Smooth muscle cell (in vitro differentiated cells): ENCODE data around the gene ADAMTS2. TPM values are rescaled to one million over a fixed set of nuclear protein-coding genes. Genes with fewer than 3 reads are reported as not detected.

Experiments used
- DNase-seq: peaks from one replicate; lab custom pipeline; 2025; ENCODE audit not compliant: unreplicated experiment; lab: John Stamatoyannopoulos, UW
- H2AFZ ChIP-seq: fragments of 200-600 bp; sonication (generic); 2 replicates; pipeline ENCODE4 v1.6.0; 2016; ENCODE audit warnings: antibody characterized with exemption, low read depth, mild to moderate bottlenecking
- H3F3A ChIP-seq: fragments of 200-600 bp; sonication (generic); 2 replicates; pipeline ENCODE4 v1.6.0; 2017; ENCODE audit warnings: antibody characterized with exemption, low read depth
- H3K27ac ChIP-seq: fragments of 200-600 bp; sonication (generic); 2 replicates; pipeline ENCODE4 v1.5.1; 2016; ENCODE audit warnings: low read depth, mild to moderate bottlenecking
- H3K27me3 ChIP-seq: fragments of 200-600 bp; sonication (generic); 2 replicates; pipeline ENCODE4 v1.6.1; 2016; ENCODE audit warnings: low read depth, mild to moderate bottlenecking
- H3K36me3 ChIP-seq: fragments of 200-600 bp; sonication (generic); 2 replicates; pipeline ENCODE4 v1.5.1; 2016; ENCODE audit warnings: low read depth
- H3K4me1 ChIP-seq: fragments of 200-600 bp; sonication (generic); 2 replicates; pipeline ENCODE4 v1.5.1; 2016; ENCODE audit warnings: low read depth
- H3K4me2 ChIP-seq: fragments of 200-600 bp; sonication (generic); 2 replicates; pipeline ENCODE4 v1.6.0; 2016; ENCODE audit warnings: mild to moderate bottlenecking
- H3K4me3 ChIP-seq: fragments of 200-600 bp; sonication (generic); 2 replicates; pipeline ENCODE4 v1.5.1; 2016; ENCODE audit warnings: mild to moderate bottlenecking
- H3K79me2 ChIP-seq: fragments of 200-600 bp; sonication (generic); 2 replicates; pipeline ENCODE4 v1.6.0; 2016; ENCODE audit warnings: low read depth, mild to moderate bottlenecking
- H3K9ac ChIP-seq: fragments of 200-600 bp; sonication (generic); 2 replicates; pipeline ENCODE4 v1.6.0; 2016; ENCODE audit warnings: low read depth
- H3K9me3 ChIP-seq: fragments of 200-600 bp; sonication (generic); replicated peaks from 2 replicates; pipeline ENCODE4 v1.5.1; 2016; ENCODE audit warnings: low read depth
- H4K20me1 ChIP-seq: fragments of 200-600 bp; sonication (generic); 2 replicates; pipeline ENCODE4 v1.6.0; 2016; ENCODE audit warnings: low read depth
- WGBS: methylation state at CpG from one replicate; pipeline ENCODE4 v1.1.7; 2016; ENCODE audit warnings: low lambda C conversion rate; 5-methylcytosine and 5-hydroxymethylcytosine counted together
- polyA plus RNA-seq: library from polyadenylated mRNA; unstranded; fragments of >200 nt; fragmentation: Nextera tagmentation; extraction: Ambion mirVana; gene quantifications from 2 replicates; pipeline ENCODE4 v1.2.1, GENCODE V29; 2016
- total RNA-seq: library from RNA; depleted of rRNA; stranded (reverse); fragments of >200 nt; gene quantifications from 2 replicates; pipeline ENCODE4 v1.2.3, GENCODE V29; 2014
- TF ChIP-seq, protein P1 (sequence below): fragments of 200-600 bp; sonication (generic); IDR thresholded peaks from 2 replicates; pipeline ENCODE4 v1.5.1; 2017; ENCODE audit warnings: borderline replicate concordance, mild to moderate bottlenecking, antibody characterized with exemption; ENCODE audit not compliant: insufficient read depth, poor library complexity, severe bottlenecking

The ADAMTS2 gene
- total and polyA plus RNA-seq, 2 experiments from 2014 or later, result 22.8 to 37.5 TPM

DNA sequence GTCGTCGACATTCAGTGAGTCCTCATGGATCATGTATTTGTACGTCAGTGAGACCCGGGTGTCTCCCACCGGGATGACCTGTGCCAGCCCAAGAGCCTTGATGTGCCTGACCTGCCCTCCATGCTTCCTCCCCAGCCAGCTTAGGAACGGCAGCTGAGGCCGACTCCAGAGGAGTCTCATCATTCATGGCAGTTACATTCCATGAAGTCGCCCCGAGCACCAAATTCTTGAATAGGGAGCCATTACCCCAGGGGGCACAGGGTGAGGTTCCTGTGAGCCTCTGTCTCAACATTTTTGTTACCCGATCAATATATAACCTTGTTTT is 217.3 kb downstream of the ADAMTS2 start:
- H3K79me2 ChIP-seq, result no peaks in the 10 kb centered on the region
- H3K9me3 ChIP-seq, result no peaks in the 10 kb centered on the region
- H3K4me3 ChIP-seq, result no peak overlapping the region
- no peak for DNase-seq
- no peaks in the 10 kb centered on the region for H3K27me3 ChIP-seq
- no peaks in the 10 kb centered on the region for H3K36me3 ChIP-seq
- WGBS, result 92% methylated on average over 10 of the region's 10 CpGs
- H3K4me2 ChIP-seq, result no peak overlapping the region
- H2AFZ ChIP-seq, result no peak overlapping the region
- H3K27ac ChIP-seq, result no peak overlapping the region
- TF ChIP-seq, protein P1, sequence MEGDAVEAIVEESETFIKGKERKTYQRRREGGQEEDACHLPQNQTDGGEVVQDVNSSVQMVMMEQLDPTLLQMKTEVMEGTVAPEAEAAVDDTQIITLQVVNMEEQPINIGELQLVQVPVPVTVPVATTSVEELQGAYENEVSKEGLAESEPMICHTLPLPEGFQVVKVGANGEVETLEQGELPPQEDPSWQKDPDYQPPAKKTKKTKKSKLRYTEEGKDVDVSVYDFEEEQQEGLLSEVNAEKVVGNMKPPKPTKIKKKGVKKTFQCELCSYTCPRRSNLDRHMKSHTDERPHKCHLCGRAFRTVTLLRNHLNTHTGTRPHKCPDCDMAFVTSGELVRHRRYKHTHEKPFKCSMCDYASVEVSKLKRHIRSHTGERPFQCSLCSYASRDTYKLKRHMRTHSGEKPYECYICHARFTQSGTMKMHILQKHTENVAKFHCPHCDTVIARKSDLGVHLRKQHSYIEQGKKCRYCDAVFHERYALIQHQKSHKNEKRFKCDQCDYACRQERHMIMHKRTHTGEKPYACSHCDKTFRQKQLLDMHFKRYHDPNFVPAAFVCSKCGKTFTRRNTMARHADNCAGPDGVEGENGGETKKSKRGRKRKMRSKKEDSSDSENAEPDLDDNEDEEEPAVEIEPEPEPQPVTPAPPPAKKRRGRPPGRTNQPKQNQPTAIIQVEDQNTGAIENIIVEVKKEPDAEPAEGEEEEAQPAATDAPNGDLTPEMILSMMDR, result no peak
- H3F3A ChIP-seq, result no peaks in the 10 kb centered on the region
- no peaks in the 10 kb centered on the region for H3K4me1 ChIP-seq
- H4K20me1 ChIP-seq, result no peaks in the 10 kb centered on the region
- H3K9ac ChIP-seq, result no peak overlapping the region

DNA sequence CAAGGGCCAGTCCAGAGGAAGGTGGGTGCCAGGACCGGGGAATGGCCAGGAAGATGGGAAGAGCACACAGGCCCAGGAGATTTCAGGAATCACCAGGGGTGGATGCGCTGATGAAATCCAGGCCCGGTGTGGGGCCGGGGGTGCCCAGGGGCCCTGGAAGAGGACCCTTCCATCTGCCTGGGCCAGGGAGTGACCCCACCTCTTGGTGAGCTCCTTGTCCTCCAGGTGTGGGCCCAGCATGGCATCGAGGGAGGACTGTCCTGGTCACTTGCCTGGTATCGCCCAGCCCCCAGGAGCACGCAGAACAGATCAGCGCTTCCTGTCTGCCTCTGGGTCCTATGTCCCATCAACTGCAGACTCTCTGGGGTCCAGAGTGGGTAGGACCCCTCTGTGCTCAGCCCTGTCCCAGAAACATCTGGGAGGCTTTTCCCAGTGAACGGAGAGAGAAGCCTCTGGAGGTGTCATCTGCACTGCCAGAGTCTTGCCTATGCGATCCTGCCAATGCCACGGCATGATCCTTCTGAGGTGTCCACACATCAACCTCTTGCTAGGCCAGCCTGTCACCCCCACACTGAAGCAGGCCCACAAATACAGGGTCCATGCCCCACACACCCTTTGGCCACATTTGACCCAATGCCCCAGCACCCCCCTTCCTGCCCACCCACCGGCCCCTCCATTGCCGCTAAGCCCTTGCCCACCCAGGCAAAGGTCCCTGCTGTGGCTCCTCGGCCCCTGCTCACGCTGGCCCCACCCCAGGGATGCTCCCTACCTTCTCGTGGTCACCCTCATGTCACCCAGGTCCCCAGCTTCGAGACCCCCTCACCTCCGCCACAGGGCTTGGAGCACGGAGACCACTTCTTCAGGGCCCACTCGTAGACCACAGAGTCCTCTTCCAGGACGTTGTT is 217.9 kb downstream of the ADAMTS2 start:
- Histone ChIP-seq H3K27ac (no peak overlapping the region), H3K9me3 (no peaks in the 10 kb centered on the region), H3K4me2 (no peak overlapping the region), H3K4me3 (no peak overlapping the region), H4K20me1 (no peaks in the 10 kb centered on the region), H3K4me1 (no peaks in the 10 kb centered on the region), H2AFZ (no peak overlapping the region), H3K9ac (no peak overlapping the region), H3K27me3 (no peaks in the 10 kb centered on the region), H3K79me2 (no peaks in the 10 kb centered on the region), H3F3A (no peaks in the 10 kb centered on the region), H3K36me3 (no peaks in the 10 kb centered on the region)
- no peak for DNase-seq
- 93% methylated on average over 18 of the region's 21 CpGs for WGBS
- TF ChIP-seq, protein P1, result no peak

DNA sequence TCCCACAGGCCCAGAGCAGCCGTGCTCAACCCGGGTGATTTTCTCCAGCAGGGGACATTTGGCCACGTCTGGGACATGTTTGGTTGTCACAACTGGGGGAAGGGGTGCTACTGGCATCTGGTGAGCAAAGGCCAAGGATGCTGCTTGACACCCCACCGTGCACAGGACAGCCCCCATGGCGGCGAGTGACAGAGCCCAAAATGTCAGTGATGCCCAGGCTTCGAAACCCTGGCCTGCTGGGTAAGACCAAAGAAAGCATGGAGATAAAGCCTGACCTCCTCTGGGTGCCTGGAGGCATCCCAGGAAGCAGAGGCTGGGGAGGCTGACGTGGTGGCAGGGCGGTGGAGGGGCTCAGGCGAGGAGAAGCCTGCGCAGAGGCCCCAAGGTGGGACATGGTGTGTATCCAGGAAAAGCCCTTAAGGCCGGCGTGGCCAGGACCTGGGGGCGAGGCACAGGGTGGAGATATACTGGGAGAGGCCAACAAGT is 218.7 kb downstream of the ADAMTS2 start:
- Histone ChIP-seq H3K27ac (no peak overlapping the region), H3K27me3 (no peaks in the 10 kb centered on the region), H4K20me1 (no peaks in the 10 kb centered on the region), H3K4me3 (no peak overlapping the region), H3K4me1 (no peaks in the 10 kb centered on the region), H3F3A (no peaks in the 10 kb centered on the region), H3K9me3 (no peaks in the 10 kb centered on the region), H3K4me2 (no peak overlapping the region), H3K9ac (no peak overlapping the region), H2AFZ (no peak overlapping the region), H3K79me2 (no peaks in the 10 kb centered on the region), H3K36me3 (no peaks in the 10 kb centered on the region)
- DNase-seq, result no peak
- TF ChIP-seq, protein P1, result no peak
- 88% methylated on average over 14 of the region's 14 CpGs for WGBS
